ENCODE data around the gene TNFRSF1B. TPM values are rescaled to one million over a fixed set of nuclear protein-coding genes. Genes with fewer than 3 reads are reported as not detected.

Gene TNFRSF1B
- total RNA-seq, 2 donors from 2014 or later: 13.7 to 28.7 TPM

DNA sequence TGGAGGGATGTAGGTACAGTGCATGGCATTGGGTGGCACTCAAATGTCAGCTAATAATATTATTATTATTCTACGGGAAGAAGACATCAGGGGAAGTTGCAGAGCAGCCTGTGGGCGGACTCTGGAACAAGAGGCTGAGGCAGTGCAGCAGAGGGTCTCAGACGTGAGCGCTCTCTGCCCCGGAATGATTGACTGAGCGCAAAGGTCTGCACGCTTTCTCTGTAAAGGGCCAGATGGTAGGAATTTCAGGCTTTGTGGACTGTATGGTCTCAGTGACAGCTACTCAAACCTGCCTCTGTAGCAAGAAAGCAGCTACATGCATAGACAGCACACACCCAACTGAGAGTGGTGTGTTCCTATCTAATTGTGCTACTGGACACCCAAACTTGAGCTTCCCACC lies 33.4 kb downstream of the TNFRSF1B start:
- DNase-seq: no peak
- no peak for ATAC-seq
- Histone ChIP-seq H3K27me3 (peaks cover 0 to 5% of the 10 kb centered on the region in 2 donors), H3K9me3 (no peaks in the 10 kb centered on the region), H3K4me1 (no peaks in the 10 kb centered on the region), H3K4me3 (no peak overlapping the region), H3K27ac (no peak overlapping the region), H3K36me3 (replicated peaks in 1 of 2; ENCODE audit: insufficient read depth in 1 of 2, low read depth in 2 of 2) (no peaks in the 10 kb centered on the region)
- TF ChIP-seq POLR2A (IDR thresholded peaks at IDR 0.05): no peak
- TF ChIP-seq, protein P1, sequence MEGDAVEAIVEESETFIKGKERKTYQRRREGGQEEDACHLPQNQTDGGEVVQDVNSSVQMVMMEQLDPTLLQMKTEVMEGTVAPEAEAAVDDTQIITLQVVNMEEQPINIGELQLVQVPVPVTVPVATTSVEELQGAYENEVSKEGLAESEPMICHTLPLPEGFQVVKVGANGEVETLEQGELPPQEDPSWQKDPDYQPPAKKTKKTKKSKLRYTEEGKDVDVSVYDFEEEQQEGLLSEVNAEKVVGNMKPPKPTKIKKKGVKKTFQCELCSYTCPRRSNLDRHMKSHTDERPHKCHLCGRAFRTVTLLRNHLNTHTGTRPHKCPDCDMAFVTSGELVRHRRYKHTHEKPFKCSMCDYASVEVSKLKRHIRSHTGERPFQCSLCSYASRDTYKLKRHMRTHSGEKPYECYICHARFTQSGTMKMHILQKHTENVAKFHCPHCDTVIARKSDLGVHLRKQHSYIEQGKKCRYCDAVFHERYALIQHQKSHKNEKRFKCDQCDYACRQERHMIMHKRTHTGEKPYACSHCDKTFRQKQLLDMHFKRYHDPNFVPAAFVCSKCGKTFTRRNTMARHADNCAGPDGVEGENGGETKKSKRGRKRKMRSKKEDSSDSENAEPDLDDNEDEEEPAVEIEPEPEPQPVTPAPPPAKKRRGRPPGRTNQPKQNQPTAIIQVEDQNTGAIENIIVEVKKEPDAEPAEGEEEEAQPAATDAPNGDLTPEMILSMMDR (IDR thresholded peaks at IDR 0.05): no peak
- intact Hi-C loops (cut with DNase I): no loop called here
- WGBS, 2 donors: 71 to 77% methylated on average over 7 of the region's 7 CpGs

DNA sequence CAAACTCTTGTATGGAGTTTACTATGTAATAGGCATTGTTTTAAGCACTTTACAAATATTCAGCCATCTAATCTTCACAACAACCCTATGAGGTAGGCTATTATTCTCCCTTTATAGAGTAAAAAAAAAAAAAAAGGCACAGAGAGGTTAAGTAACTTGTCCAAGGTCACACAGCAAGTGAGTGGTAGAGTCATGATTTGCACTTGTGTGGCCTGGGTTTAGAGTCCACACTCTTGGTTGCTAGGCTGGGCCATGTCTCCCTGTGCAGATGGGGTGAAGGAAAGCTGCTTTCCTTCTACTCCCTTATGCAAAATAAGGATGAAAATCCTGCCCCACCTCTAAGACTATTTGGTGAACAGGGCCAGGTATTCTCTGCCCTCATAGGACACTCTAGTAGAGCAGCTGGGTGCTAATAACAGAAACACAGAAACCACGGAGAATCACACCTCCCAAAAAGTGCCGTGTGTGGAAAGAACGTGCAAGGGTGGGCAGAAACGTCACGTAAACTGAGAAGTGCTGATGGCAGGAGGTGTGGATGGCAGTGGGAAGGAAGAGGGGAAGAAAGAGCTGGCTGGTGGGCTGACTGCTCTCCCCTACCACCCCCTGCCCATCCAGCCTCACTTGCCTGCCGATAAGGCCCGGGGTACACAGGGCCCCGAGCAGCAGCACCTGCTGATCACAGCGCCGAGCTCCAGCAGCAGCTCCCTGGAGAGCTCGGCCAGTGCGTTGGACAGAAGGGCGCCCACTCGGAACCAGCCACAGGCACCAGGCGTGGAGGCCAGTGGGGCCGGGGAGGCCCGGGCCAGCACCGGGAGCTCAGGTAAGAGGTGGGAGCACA lies 34.8 kb downstream of the TNFRSF1B start:
- intact Hi-C loops (cut with DNase I): no loop called here
- H3K36me3 ChIP-seq (replicated peaks in 1 of 2; ENCODE audit: insufficient read depth in 1 of 2, low read depth in 2 of 2): no peaks in the 10 kb centered on the region

DNA sequence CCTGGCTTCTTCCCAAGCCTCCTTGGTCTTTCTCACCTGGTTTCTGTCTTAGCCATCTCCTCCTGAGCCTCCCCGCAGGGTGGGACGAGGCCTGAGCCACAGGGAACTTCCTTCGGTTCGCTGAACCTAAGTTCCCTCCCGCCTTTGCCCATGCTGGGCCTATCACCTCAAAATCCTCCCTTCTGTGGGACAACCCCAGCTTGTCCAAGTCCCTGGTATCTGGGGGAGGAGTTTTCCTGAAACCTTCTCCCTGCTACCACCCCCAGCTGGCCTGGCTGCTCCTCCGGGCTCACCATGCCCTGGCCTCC lies 35.4 kb downstream of the TNFRSF1B start:
- 62 to 76% methylated on average over 2 to 6 of the region's 6 CpGs for WGBS, 2 donors
- H3K9me3 ChIP-seq: no peaks in the 10 kb centered on the region
- DNase-seq: no peak
- H3K4me1 ChIP-seq: no peaks in the 10 kb centered on the region
- no peaks in the 10 kb centered on the region for H3K36me3 ChIP-seq (replicated peaks in 1 of 2; ENCODE audit: insufficient read depth in 1 of 2, low read depth in 2 of 2)
- no peak overlapping the region for H3K4me3 ChIP-seq
- ATAC-seq: no peak
- intact Hi-C loops (cut with DNase I): no loop called here
- H3K27me3 ChIP-seq: peaks cover 0 to 5% of the 10 kb centered on the region in 2 donors
- TF ChIP-seq POLR2A (IDR thresholded peaks at IDR 0.05): no peak
- TF ChIP-seq, protein P1 (IDR thresholded peaks at IDR 0.05): no peak
- H3K27ac ChIP-seq: no peak overlapping the region

More for the DNA sequence above, 34.8 kb downstream of the TNFRSF1B start:
- Histone ChIP-seq H3K4me1 (no peaks in the 10 kb centered on the region), H3K9me3 (no peaks in the 10 kb centered on the region), H3K27me3 (peaks cover 0 to 5% of the 10 kb centered on the region in 2 donors), H3K4me3 (no peak overlapping the region), H3K27ac (no peak overlapping the region)
- DNase-seq (no peak), ATAC-seq (no peak)
- WGBS, 2 donors: 73 to 87% methylated on average over 15 to 18 of the region's 18 CpGs
- TF ChIP-seq POLR2A (IDR thresholded peaks at IDR 0.05): no peak
- TF ChIP-seq, protein P1 (IDR thresholded peaks at IDR 0.05): no peak

DNA sequence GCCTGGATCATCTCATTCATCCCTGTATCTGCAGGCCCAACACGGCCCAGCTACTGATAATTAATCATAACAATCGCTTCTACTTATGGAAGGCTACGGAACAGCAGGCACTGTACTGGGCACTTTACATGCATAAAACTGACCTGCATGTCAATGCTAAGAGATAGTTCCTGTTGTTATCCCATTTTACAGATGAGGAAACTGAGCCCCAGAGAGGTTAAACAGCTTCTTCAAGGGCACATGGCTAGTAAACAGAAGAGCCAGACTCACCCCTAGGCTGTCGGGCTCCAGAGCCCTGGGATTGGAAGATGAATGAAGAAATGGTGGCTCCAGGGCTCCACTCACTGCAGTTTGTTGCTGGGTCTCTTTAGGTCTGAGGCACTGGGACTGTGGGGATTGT lies 35.8 kb downstream of the TNFRSF1B start:
- H3K9me3 ChIP-seq: no peaks in the 10 kb centered on the region

More for the DNA sequence above, 35.8 kb downstream of the TNFRSF1B start:
- Histone ChIP-seq H3K27me3 (peaks cover 0 to under 1% of the 10 kb centered on the region in 2 donors), H3K4me1 (no peaks in the 10 kb centered on the region), H3K4me3 (no peak overlapping the region), H3K27ac (no peak overlapping the region), H3K36me3 (replicated peaks in 1 of 2; ENCODE audit: insufficient read depth in 1 of 2, low read depth in 2 of 2) (no peaks in the 10 kb centered on the region)
- no peak for DNase-seq
- intact Hi-C loops (cut with DNase I): no loop called here
- ATAC-seq: no peak
- TF ChIP-seq, protein P1 (IDR thresholded peaks at IDR 0.05): no peak
- no peak for TF ChIP-seq POLR2A (IDR thresholded peaks at IDR 0.05)
- 75 to 85% methylated on average over 4 of the region's 4 CpGs for WGBS, 2 donors

All from body of pancreas (tissue), 4 donors.